Astrocyte of the cerebellum (primary cell): ENCODE results near the gene PLOD3.

ENCODE experiments used
- DNase-seq: peaks from one replicate; pipeline ENCODE4 v3.0.0-alpha.2; 2011; ENCODE audit warnings: low read depth
- H3K4me3 ChIP-seq: 2 replicates; pipeline ENCODE4 v1.5.1; 2011; ENCODE audit warnings: mild to moderate bottlenecking, low read depth, low read length, moderate library complexity
- in situ Hi-C: cut with HindIII; loops from 2 replicates; pipeline ENCODE4 v1.10.0; 2017; ENCODE audit warnings: low sequenced_read_pairs
- TF ChIP-seq, protein P1 (sequence below): IDR thresholded peaks from 2 replicates; pipeline ENCODE4 v1.5.1; 2012; ENCODE audit warnings: low read length, low read depth, moderate library complexity, mild to moderate bottlenecking; ENCODE audit errors: missing control alignments

Gene PLOD3

DNA sequence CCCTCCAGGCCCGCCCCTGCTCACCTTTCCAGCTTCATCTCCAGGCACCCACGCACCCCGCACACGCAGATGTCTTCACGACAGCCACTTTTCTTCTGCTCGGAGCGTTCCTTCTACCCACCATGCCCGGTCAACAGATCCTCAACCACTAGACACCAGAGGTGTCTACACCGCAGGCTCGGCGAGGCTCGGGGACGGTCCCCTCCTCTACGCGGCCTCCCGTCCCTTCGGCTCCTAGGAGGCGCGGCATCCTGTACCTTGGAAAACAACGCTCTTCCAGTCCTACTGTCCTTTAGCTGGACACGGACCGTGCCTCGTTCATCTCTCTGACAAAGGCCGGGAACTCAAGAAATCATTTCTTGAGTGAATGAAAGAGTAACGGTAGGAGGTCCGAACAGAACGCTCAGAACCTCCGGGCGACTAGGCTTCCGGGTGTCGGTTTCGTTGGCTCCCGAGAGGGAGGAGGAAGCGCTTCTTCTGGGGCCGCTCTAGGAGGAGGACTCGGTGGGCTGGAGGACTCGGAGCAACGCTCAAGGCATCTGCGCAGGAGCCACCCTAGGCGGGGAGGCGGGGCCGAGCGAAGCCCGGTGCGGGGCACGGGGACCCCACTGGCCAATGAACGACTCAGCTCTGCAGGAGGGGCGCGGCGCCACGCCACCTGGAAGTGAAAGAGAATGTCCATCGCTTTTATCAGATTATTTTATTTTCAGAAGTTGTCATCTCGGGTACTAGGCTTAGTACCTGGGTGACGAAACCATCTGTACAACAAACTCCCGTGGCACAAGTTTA is 34.7 kb upstream of the PLOD3 start:
- peak overlapping the region; percentile 80 for H3K4me3 ChIP-seq
- in situ Hi-C loops = no loop called here
- peak; percentile 96 for DNase-seq
- TF ChIP-seq, protein P1, sequence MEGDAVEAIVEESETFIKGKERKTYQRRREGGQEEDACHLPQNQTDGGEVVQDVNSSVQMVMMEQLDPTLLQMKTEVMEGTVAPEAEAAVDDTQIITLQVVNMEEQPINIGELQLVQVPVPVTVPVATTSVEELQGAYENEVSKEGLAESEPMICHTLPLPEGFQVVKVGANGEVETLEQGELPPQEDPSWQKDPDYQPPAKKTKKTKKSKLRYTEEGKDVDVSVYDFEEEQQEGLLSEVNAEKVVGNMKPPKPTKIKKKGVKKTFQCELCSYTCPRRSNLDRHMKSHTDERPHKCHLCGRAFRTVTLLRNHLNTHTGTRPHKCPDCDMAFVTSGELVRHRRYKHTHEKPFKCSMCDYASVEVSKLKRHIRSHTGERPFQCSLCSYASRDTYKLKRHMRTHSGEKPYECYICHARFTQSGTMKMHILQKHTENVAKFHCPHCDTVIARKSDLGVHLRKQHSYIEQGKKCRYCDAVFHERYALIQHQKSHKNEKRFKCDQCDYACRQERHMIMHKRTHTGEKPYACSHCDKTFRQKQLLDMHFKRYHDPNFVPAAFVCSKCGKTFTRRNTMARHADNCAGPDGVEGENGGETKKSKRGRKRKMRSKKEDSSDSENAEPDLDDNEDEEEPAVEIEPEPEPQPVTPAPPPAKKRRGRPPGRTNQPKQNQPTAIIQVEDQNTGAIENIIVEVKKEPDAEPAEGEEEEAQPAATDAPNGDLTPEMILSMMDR = no peak

DNA sequence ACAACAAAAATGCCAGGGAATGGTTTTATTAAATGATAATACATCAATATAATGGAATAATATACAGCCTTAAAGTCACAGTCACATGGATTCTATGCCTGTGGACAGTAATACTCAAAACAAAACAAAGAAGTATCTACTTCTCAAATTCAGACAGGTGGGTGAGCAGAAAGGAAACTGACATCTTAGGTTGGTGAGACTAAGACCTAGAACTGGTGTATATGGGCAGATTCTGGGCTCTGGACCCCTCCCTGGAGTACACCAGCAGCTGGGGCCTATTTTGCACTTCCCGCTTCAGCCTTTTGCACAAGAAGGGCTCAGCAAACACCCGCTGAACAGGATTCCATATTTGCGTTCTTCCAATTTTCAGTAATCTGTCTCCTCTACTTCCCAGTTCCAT is 32.9 kb upstream of the PLOD3 start:
- in situ Hi-C loops = no loop called here
- no peak for DNase-seq
- TF ChIP-seq, protein P1 = no peak
- no peak overlapping the region for H3K4me3 ChIP-seq

DNA sequence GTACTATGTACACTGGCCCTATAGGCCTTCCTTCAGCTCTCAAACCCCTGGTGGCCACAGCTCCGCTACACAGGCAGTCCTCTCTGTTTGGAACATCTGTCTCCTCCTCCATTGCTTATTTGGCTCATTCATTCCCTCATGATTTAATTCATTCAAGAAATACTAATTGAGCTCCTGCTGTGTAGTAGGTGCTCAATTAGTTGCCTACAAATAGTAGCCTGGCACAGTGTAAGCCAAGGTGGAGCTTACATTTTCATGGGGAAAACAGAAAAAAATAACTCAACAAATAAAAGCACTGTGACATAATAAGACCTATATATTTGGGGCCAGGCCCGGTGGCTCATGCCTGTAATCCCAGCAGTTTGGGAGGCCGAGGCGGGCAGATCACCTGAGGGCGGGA is 30.9 kb upstream of the PLOD3 start:
- no peak for DNase-seq
- H3K4me3 ChIP-seq = no peak overlapping the region
- in situ Hi-C loops = no loop called here
- TF ChIP-seq, protein P1 = no peak

DNA sequence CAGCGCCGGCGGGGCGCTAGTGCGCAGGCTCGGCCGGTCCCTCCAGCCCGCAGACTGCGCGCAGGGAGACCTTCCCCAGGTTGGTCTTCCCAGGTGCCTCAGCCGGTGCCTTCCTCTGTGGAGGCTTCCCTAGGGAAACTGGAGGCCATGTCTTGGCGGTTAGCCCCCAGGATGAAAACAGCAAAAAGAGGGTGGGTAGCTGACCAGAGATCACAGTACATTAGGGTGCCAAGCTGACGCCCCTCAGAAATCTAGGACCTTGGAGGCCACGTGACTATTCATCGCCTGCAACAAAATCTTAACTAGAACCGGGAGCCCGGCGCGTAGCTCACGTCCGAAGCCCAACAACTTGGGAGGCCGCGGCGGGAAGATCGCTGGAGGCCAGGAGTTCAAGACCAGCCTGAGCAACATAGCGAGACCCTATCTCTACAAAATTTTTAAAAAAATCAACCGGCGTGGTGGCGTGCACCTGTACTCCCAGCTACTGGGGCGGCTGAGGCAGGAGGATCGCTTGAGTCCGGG is 27.8 kb upstream of the PLOD3 start:
- peak overlapping the region; percentile 71 for H3K4me3 ChIP-seq
- DNase-seq = no peak
- TF ChIP-seq, protein P1 = no peak
- in situ Hi-C loops = no loop called here

DNA sequence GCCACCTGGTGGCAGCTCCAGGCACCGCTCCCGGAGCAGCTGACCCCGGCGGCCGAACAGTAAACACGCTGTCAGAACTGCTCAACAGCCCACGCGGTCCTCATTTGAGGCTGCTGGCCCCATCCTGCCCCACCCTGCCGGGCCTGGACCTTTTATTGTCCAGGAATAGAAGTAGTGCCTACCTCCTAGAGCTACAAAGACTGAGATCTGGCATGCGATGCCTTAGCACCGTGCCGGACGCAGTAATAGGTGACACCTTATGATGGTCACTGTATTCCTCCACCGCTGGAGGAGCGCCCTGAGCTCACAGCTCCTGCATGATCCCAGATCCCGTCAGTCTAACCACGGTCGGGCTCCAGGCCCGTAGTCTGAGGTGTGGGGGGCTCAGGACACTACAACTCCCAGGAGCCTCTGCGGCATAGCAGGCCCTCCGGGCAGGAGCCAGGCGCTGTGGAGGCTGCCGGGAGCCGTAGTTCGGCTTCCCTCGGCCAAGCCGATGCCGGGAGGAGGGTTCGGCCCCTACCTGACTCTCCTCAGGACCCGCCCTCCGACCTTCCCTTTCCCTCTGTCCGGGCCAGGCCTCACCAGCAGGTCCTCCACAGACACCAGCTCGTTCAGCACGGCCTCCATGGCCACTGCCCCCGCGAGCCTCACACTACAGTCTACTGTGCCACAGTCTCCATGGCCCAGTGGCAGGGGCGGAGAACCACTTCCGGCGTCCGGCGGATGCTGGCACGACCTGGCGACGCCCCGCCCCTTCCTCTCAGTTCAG is 27.2 kb upstream of the PLOD3 start, which contains the start of gene FIS1:
FIS1 (minus strand) TSS at position 707 of the 772 bp plus-strand sequence; CDS start at position 630, 77 bp downstream.
- TF ChIP-seq, protein P1 = peak; percentile 89
- peak; percentile 66 for DNase-seq
- in situ Hi-C loops = no loop called here
- H3K4me3 ChIP-seq = peak within 1 kb of the TSS; percentile 71

DNA sequence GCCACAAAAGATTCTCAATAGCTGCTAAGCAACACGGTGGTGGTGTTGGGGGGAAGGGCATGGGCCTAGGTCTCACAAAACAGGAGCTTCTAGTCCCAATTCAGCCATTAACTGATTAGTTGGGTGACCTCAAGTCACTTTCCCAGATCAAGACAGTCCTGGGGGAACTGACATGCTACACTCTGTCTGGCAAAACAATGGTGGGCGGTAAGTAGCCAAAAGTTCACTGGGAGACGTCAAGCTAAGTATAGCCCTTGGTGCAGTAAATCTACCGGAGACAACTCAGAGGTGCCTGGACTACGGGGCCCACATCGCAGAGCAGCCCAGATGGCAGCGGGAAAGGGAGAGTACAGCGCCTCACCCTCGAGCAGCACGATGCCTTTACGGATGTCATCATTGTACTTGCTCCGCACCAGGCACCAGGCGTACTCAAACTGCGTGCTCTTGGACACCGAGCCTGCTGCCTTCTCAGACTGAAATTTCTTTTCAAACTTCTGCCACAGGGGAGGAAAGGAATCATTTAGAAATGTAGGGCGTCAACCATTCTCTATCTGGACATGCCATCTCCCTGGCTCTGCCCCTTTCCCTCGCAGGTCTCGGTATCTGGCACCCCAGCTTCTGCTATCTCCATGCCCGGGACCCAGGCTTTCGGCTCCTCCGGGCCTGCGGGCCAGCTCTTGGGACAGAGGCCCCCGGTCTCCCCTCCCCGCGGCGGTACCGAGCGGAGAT is 26.4 kb upstream of the PLOD3 start:
- in situ Hi-C loops = no loop called here
- H3K4me3 ChIP-seq = peak overlapping the region; percentile 71
- no peak for DNase-seq
- TF ChIP-seq, protein P1 = no peak
